GM23338 (cell line): ENCODE measurements around the gene PRR14L. TPM values are rescaled to one million over a fixed set of nuclear protein-coding genes. Genes with fewer than 3 reads are reported as not detected.

Experiments used
- ATAC-seq: fragments of 200-7000 bp; cut with Tn5 transposase; 3 replicates; pipeline ENCODE4 v1.9.1; 2020
- DNase-seq: peaks from one replicate; pipeline ENCODE4 v3.0.0-alpha.2; 2015; ENCODE audit warnings: low spot score
- H2AFZ ChIP-seq: fragments of 200-600 bp; sonication (generic); 2 replicates; pipeline ENCODE4 v1.8.0; 2016; ENCODE audit warnings: antibody characterized with exemption, mild to moderate bottlenecking, moderate library complexity
- H3F3A ChIP-seq: fragments of 200-600 bp; sonication (generic); replicated peaks from 2 replicates; pipeline ENCODE4 v1.8.0; 2017; ENCODE audit warnings: antibody characterized with exemption, mixed run types, low read depth
- H3K27ac ChIP-seq: fragments of 200-600 bp; sonication (generic); 2 replicates; pipeline ENCODE4 v1.6.1; 2016; ENCODE audit warnings: low read depth
- H3K27me3 ChIP-seq: fragments of 200-600 bp; sonication (generic); 2 replicates; pipeline ENCODE4 v1.8.0; 2016; ENCODE audit warnings: mild to moderate bottlenecking, mixed run types, moderate library complexity; ENCODE audit not compliant: insufficient read depth
- H3K36me3 ChIP-seq: fragments of 200-600 bp; sonication (generic); 2 replicates; pipeline ENCODE4 v1.8.0; 2016; ENCODE audit warnings: mild to moderate bottlenecking; ENCODE audit not compliant: insufficient read depth
- H3K4me1 ChIP-seq: fragments of 200-600 bp; sonication (generic); 2 replicates; pipeline ENCODE4 v1.8.0; 2016; ENCODE audit warnings: mild to moderate bottlenecking, moderate library complexity; ENCODE audit not compliant: insufficient read depth
- H3K4me2 ChIP-seq: fragments of 200-600 bp; sonication (generic); 2 replicates; pipeline ENCODE4 v1.7.1; 2017; ENCODE audit warnings: mixed run types
- H3K4me3 ChIP-seq: fragments of 200-600 bp; sonication (generic); 2 replicates; pipeline ENCODE4 v1.6.1; 2016; ENCODE audit warnings: mixed run types
- H3K79me2 ChIP-seq: fragments of 200-600 bp; sonication (generic); replicated peaks from 2 replicates; pipeline ENCODE4 v1.8.0; 2017; ENCODE audit warnings: mild to moderate bottlenecking; ENCODE audit not compliant: insufficient read depth
- H3K9me2 ChIP-seq: fragments of 200-600 bp; sonication (generic); 2 replicates; pipeline ENCODE4 v1.8.0; 2017; ENCODE audit not compliant: insufficient read depth
- H4K20me1 ChIP-seq: fragments of 200-600 bp; sonication (generic); replicated peaks from 2 replicates; pipeline ENCODE4 v1.8.0; 2017; ENCODE audit warnings: mild to moderate bottlenecking; ENCODE audit not compliant: insufficient read depth
- H3K27ac Mint-ChIP-seq: 2 replicates; pipeline ENCODE4 v1.8.0; 2020; ENCODE audit warnings: inconsistent platforms, mild to moderate bottlenecking, moderate library complexity, mixed read lengths
- H3K27me3 Mint-ChIP-seq: 3 replicates; pipeline ENCODE4 v1.8.0; 2022; ENCODE audit warnings: low read depth, mild to moderate bottlenecking, moderate library complexity, mixed read lengths, inconsistent platforms; ENCODE audit not compliant: insufficient read depth, poor library complexity
- H3K36me3 Mint-ChIP-seq: 3 replicates; pipeline ENCODE4 v1.8.0; 2021; ENCODE audit warnings: low read depth, mild to moderate bottlenecking, inconsistent platforms, moderate library complexity, mixed read lengths
- H3K4me1 Mint-ChIP-seq: 3 replicates; pipeline ENCODE4 v1.8.0; 2020; ENCODE audit warnings: mild to moderate bottlenecking, inconsistent platforms, mixed read lengths
- H3K4me3 Mint-ChIP-seq: 3 replicates; pipeline ENCODE4 v1.8.0; 2021; ENCODE audit warnings: moderate library complexity, mild to moderate bottlenecking, inconsistent platforms, mixed read lengths
- H3K9me3 Mint-ChIP-seq: 3 replicates; pipeline ENCODE4 v1.8.0; 2020; ENCODE audit warnings: moderate library complexity, mild to moderate bottlenecking, inconsistent platforms, mixed read lengths
- NANOG ChIP-seq: IDR thresholded peaks from 2 replicates; pipeline ENCODE4 v1.6.1; 2016; ENCODE audit warnings: antibody characterized with exemption, borderline replicate concordance
- POLR2AphosphoS5 ChIP-seq: IDR thresholded peaks from 2 replicates; pipeline ENCODE4 v1.6.1; 2016; ENCODE audit warnings: antibody characterized with exemption, low read depth
- REST ChIP-seq: IDR thresholded peaks from one replicate; pipeline ENCODE4 v1.6.1; 2018; ENCODE audit warnings: antibody characterized with exemption; ENCODE audit not compliant: unreplicated experiment
- ZNF114 ChIP-seq: fragments of 250-450 bp; sonication (Bioruptor Pico); IDR thresholded peaks from 2 replicates; pipeline ENCODE4 v1.5.0; 2020; ENCODE audit warnings: mild to moderate bottlenecking, moderate library complexity
- ZNF331 ChIP-seq: fragments of 250-450 bp; sonication (Bioruptor Pico); IDR thresholded peaks from 2 replicates; pipeline ENCODE4 v1.5.0; 2020; ENCODE audit warnings: low read depth, mild to moderate bottlenecking, moderate library complexity
- ZNF462 ChIP-seq: fragments of 250-450 bp; sonication (Bioruptor Pico); IDR thresholded peaks from 2 replicates; pipeline ENCODE4 v1.5.0; 2020; ENCODE audit warnings: mild to moderate bottlenecking, moderate library complexity
- polyA plus RNA-seq: library from polyadenylated mRNA; unstranded; fragments of >200 nt; fragmentation: Nextera tagmentation; extraction: Ambion mirVana; gene quantifications from 2 replicates; pipeline ENCODE4 v1.2.1, GENCODE V29; 2016
- total RNA-seq: library from RNA; depleted of rRNA; stranded (reverse); fragments of >200 nt; shearing (Covaris generic); gene quantifications from 2 replicates; pipeline ENCODE4 v1.2.3, GENCODE V29; 2014
- TF ChIP-seq, protein P1 (sequence below): IDR thresholded peaks from 2 replicates; pipeline ENCODE4 v1.6.1; 2016; ENCODE audit warnings: antibody characterized with exemption

The PRR14L gene
- total and polyA plus RNA-seq, 2 experiments from 2014 or later, result 46.3 to 54.0 TPM

GRCh38 chr22:31652088-31652487 lies 97.8 kb downstream of the PRR14L start:
- H3K9me3 Mint-ChIP-seq, result no peaks in the 10 kb centered on the region
- Histone ChIP-seq H3K27ac (0 out of 2 replicates have a peak overlapping the region, but pooled peaks have one; percentile 56), H3K4me2 (no peak overlapping the region), H3K36me3 (peaks cover 13% of the 10 kb centered on the region), H3K79me2 (peaks cover 91% of the 10 kb centered on the region), H3K4me1 (peaks cover 28% of the 10 kb centered on the region), H3K9me2 (no peaks in the 10 kb centered on the region), H3K27me3 (no peaks in the 10 kb centered on the region), H3K4me3 (no peak overlapping the region), H3F3A (0 out of 2 replicates have a peak, but pooled peaks cover 5% of the 10 kb centered on the region), H4K20me1 (peaks cover 29% of the 10 kb centered on the region), H2AFZ (no peak overlapping the region)
- H3K27ac Mint-ChIP-seq, result no peak overlapping the region
- H3K36me3 Mint-ChIP-seq, result peaks cover 24% of the 10 kb centered on the region
- TF ChIP-seq ZNF331 (CRISPR knock-in tag), result no peak
- TF ChIP-seq NANOG, result no peak
- no peak for TF ChIP-seq POLR2AphosphoS5
- H3K4me3 Mint-ChIP-seq, result no peak overlapping the region
- DNase-seq (no peak), ATAC-seq (no peak)
- H3K4me1 Mint-ChIP-seq, result peaks cover 25% of the 10 kb centered on the region
- peaks cover 6% of the 10 kb centered on the region for H3K27me3 Mint-ChIP-seq

- Histone ChIP-seq H4K20me1 (peaks cover 29% of the 10 kb centered on the region), H3K4me3 (no peak overlapping the region), H3K9me2 (no peaks in the 10 kb centered on the region), H2AFZ (no peak overlapping the region), H3F3A (0 out of 2 replicates have a peak, but pooled peaks cover 5% of the 10 kb centered on the region), H3K79me2 (peaks cover 91% of the 10 kb centered on the region), H3K4me1 (peaks cover 28% of the 10 kb centered on the region), H3K27me3 (no peaks in the 10 kb centered on the region), H3K27ac (0 out of 2 replicates have a peak overlapping the region, but pooled peaks have one; percentile 56), H3K4me2 (no peak overlapping the region), H3K36me3 (peaks cover 17% of the 10 kb centered on the region)
- H3K27ac Mint-ChIP-seq, result no peak overlapping the region
- TF ChIP-seq REST (no peak), ZNF462 (CRISPR knock-in tag) (no peak), ZNF114 (no peak)
- TF ChIP-seq, protein P1, sequence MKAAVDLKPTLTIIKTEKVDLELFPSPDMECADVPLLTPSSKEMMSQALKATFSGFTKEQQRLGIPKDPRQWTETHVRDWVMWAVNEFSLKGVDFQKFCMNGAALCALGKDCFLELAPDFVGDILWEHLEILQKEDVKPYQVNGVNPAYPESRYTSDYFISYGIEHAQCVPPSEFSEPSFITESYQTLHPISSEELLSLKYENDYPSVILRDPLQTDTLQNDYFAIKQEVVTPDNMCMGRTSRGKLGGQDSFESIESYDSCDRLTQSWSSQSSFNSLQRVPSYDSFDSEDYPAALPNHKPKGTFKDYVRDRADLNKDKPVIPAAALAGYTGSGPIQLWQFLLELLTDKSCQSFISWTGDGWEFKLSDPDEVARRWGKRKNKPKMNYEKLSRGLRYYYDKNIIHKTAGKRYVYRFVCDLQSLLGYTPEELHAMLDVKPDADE, result no peak
- no peak overlapping the region for H3K4me3 Mint-ChIP-seq
- H3K27me3 Mint-ChIP-seq, result peaks cover 6% of the 10 kb centered on the region
- H3K36me3 Mint-ChIP-seq, result peaks cover 26% of the 10 kb centered on the region
- H3K9me3 Mint-ChIP-seq, result no peaks in the 10 kb centered on the region
- no peak for ATAC-seq
- DNase-seq, result no peak
- H3K4me1 Mint-ChIP-seq, result peaks cover 25% of the 10 kb centered on the region
Observed at GRCh38 chr22:31651664-31652063, 98.3 kb downstream of the PRR14L start.
